Measurements from ENCODE around the gene EFCAB12. TPM values are rescaled to one million over a fixed set of nuclear protein-coding genes. Genes with fewer than 3 reads are reported as not detected.
A peak's percentile ranks its signal among the peaks of the same experiment; 100 is the strongest.

Gene EFCAB12
- total and polyA plus RNA-seq, 10 of the 15 experiments (the other 5 are each of a cell fraction or from before 2014, with no cell fraction given) = 0.02 to 0.85 (median 0.33) TPM

- TF ChIP-seq EGR1 (IDR thresholded peaks at IDR 0.05; ENCODE audit: borderline replicate concordance in 1 of 2, low read depth in 2 of 2, low read length in 2 of 2) (no peak), ZNF687 (IDR thresholded peaks at IDR 0.05) (peak; percentile 80), SMAD5 (IDR thresholded peaks at IDR 0.05; ENCODE audit: low read depth) (no peak), JUNB (IDR thresholded peaks at IDR 0.05) (peak; percentile 68), ZNF592 (IDR thresholded peaks at IDR 0.05) (no peak), IRF5 (IDR thresholded peaks at IDR 0.05; ENCODE audit: borderline replicate concordance) (no peak), CREM (IDR thresholded peaks at IDR 0.05; ENCODE audit: low read depth) (peak; percentile 81; the same call in 1 of the 2 replicates), ZBTB40 (IDR thresholded peaks at IDR 0.05; ENCODE audit: borderline replicate concordance) (no peak), HCFC1 (IDR thresholded peaks at IDR 0.05; ENCODE audit: low read length) (no peak), PKNOX1 (IDR thresholded peaks at IDR 0.05) (no peak), NFYB (IDR thresholded peaks at IDR 0.05; ENCODE audit: insufficient read depth, low read depth, low read length) (no peak), CBX3 (IDR thresholded peaks at IDR 0.05; ENCODE audit: borderline replicate concordance, low read depth) (no peak), NFXL1 (IDR thresholded peaks at IDR 0.05; ENCODE audit: borderline replicate concordance) (no peak)
These were observed 14.5 kb downstream of the EFCAB12 start (continued) for GRCh38 chr3:129413687-129414506.

Measured in GM12878 (cell line).